ENCODE data around the gene ZSCAN4. TPM values are rescaled to one million over a fixed set of nuclear protein-coding genes. Genes with fewer than 3 reads are reported as not detected.

The ZSCAN4 gene
- total and polyA plus RNA-seq, 9 of the 15 experiments (the other 6 are each of a cell fraction or from before 2014, with no cell fraction given) = not detected

GRCh38 chr19:57712222-57712621 is 43.5 kb downstream of the ZSCAN4 start (continued):
- TF ChIP-seq ZNF830 (CRISPR knock-in tag; IDR thresholded peaks at IDR 0.05) (no peak), ZNF407 (IDR thresholded peaks at IDR 0.05; ENCODE audit: low read depth) (no peak), KAT8 (IDR thresholded peaks at IDR 0.05; ENCODE audit: low read depth) (no peak), MTF1 (CRISPR knock-in tag; IDR thresholded peaks at IDR 0.05; ENCODE audit: borderline replicate concordance) (no peak), JUND (IDR thresholded peaks at IDR 0.05; ENCODE audit: borderline replicate concordance, low read depth, low read length) (no peak), JUND (tag; IDR thresholded peaks at IDR 0.05; ENCODE audit: borderline replicate concordance, low read depth, low read length) (no peak), TEAD4 (IDR thresholded peaks at IDR 0.05; ENCODE audit: low read length) (peak; percentile 53), TEAD4 (CRISPR knock-in tag; IDR thresholded peaks at IDR 0.05; ENCODE audit: borderline replicate concordance) (no peak), NCOR1 (IDR thresholded peaks at IDR 0.05) (0 out of 2 replicates have a peak, but pooled peaks have one; percentile 20), CHD1 (IDR thresholded peaks at IDR 0.05; ENCODE audit: low read length) (no peak), EZH2 (IDR thresholded peaks at IDR 0.05; ENCODE audit: borderline replicate concordance, low read depth, low read length) (no peak), SMAD1 (IDR thresholded peaks at IDR 0.05; ENCODE audit: low read depth, low read length, partially characterized antibody) (no peak), ZNF561 (CRISPR knock-in tag; conservative IDR thresholded peaks at IDR 0.05) (no peak), CCNT2 (IDR thresholded peaks at IDR 0.05; ENCODE audit: borderline replicate concordance, extremely low read depth, insufficient read length, low read depth, low read length) (no peak), CBFA2T2 (conservative IDR thresholded peaks at IDR 0.05) (peak; percentile 32; the same call in 1 of the 2 replicates)
- TF ChIP-seq, protein P1, sequence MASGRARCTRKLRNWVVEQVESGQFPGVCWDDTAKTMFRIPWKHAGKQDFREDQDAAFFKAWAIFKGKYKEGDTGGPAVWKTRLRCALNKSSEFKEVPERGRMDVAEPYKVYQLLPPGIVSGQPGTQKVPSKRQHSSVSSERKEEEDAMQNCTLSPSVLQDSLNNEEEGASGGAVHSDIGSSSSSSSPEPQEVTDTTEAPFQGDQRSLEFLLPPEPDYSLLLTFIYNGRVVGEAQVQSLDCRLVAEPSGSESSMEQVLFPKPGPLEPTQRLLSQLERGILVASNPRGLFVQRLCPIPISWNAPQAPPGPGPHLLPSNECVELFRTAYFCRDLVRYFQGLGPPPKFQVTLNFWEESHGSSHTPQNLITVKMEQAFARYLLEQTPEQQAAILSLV (tag; IDR thresholded peaks at IDR 0.05) = no peak
